GM18951 (cell line): ENCODE measurements around the gene CST6.
"Not testable (repeated sequence)": the region's sequence is repeated elsewhere in the genome, so short reads cannot be mapped to it uniquely, and the experiment has no call there.

ENCODE experiments used
- POLR2A ChIP-seq: IDR thresholded peaks from 4 replicates; pipeline ENCODE4 v1.6.1; 2011; ENCODE audit warnings: mild to moderate bottlenecking; ENCODE audit not compliant: insufficient read length, insufficient read depth; ENCODE audit errors: extremely low read depth
- in situ Hi-C: fragments of 300-500 bp; cut with MboI; formaldehyde crosslinking; loops from one replicate; pipeline ENCODE4 v1.12.0; 2022; ENCODE audit warnings: low sequenced_read_pairs, mixed read lengths, inconsistent platforms; ENCODE audit not compliant: unreplicated experiment

The CST6 gene

GRCh38 chr11:66012946-66013761 lies 1.3 kb downstream of the CST6 start:
- no peak for TF ChIP-seq POLR2A
- in situ Hi-C loops, result no loop called here

DNA sequence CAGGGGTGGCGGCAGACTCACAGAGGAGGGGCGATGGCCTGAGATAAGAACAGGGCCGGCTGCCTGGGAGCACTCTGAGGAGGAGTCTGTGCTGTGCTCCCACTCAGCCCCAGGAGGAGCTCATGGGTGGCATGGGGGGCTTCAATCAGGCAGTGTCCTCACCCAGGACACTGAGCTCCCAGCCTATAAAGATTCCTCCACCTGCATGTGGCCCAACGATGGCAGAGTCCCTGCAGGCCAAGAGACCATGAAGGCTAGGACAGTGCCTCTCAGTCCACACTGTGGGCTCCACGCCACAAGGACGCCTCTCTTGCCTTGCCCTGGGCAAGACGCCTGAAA lies 1.9 kb downstream of the CST6 start:
- in situ Hi-C loops, result no loop called here
- TF ChIP-seq POLR2A, result no peak

GRCh38 chr11:66014804-66015453 lies 3.1 kb downstream of the CST6 start:
- no peak for TF ChIP-seq POLR2A
- in situ Hi-C loops, result no loop called here

DNA sequence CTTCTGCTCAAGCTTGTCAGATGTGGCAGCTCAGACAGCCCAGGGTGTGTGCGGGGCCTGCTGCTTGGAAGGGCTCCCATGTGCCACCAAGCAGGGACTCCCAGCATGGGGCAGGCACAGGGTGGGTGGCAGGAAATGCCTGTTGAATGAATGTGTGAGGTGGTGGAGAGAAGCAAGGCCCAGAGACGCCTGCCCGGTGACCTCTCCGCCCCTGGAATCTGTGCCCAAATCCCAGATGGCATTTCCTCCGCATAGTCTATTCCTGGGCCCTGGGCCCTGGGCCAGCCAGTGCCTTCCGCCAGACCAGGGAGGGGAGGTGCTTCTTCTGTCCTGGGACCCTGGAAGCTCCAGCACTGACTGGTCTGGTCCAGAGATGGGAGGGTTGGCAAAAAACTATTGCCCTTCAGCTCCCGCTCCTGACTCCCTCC lies 3.7 kb downstream of the CST6 start:
- TF ChIP-seq POLR2A, result no peak
- in situ Hi-C loops, result no loop called here

DNA sequence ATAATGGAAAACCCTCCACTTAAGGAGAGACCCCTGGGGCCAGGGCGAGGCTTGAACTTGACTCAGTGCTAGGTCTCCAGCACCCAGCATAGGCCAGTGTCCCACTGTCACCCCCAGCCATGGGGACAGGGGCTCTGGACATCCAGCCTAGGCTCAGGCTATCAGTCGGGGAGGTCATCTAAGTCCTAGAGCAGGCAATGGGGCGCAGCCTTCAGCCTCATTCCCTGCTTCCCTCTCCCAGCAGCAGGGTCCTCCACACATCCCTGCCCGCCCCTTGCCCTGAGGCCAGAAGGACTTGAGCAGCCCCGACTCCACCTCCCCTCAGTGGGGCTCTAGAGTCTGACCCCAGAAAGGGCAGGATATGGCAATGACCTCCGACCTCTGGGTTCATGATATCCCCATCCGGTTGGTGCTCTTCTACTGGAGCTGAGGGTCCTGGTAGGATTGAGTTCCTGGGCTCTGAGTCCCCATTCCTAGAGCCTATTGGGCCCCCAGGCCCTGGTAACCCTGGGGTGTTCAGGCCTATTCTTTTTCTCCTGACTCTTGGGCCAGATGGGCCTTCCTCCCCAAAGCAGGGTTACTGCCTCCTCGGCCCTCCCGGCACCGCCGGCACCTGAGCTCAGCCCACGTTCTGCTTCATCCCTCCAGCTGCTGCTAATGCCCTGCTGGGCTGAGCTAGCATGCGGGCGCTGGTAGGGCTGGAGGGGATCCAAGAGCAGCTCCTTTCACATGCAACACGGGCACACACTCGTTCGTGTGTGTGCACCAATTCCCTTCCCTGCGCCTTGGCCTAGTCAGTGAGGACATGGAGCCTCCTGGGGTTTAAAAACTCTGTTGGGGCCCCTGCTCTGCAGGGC lies 4.4 kb downstream of the CST6 start:
- in situ Hi-C loops, result no loop called here

GRCh38 chr11:66016793-66017177 lies 5.0 kb downstream of the CST6 start:
- TF ChIP-seq POLR2A, result no peak
- in situ Hi-C loops, result no loop called here

More for the DNA sequence above, 4.4 kb downstream of the CST6 start:
- no peak for TF ChIP-seq POLR2A

DNA sequence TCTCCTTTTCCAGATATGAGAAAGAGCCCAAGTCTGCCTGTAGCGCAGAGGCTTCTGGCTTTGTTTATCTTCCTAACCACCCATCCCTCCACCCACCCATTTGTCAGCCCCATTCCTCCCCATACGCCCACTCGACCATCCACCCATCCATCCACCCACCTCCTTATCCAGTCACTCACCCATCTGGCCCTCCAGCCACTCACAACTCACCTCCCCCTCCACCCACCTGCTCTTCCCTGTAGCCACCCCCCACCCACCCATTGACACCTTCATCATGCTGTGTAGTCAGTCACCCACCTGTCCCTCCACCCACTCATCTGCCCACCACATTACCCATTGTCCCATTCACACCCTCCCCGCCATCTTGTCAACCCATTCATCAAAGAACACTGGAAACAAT lies 5.5 kb downstream of the CST6 start:
- in situ Hi-C loops, result no loop called here
- TF ChIP-seq POLR2A, result no peak

- no peak for TF ChIP-seq POLR2A
- in situ Hi-C loops, result no loop called here
Observed at GRCh38 chr11:66020212-66020611, 8.4 kb downstream of the CST6 start.

GRCh38 chr11:66020618-66021357 lies 9.0 kb downstream of the CST6 start:
- TF ChIP-seq POLR2A, result no peak
- in situ Hi-C loops, result no loop called here

GRCh38 chr11:66022401-66023185 lies 10.8 kb downstream of the CST6 start:
- no peak for TF ChIP-seq POLR2A
- in situ Hi-C loops, result no loop called here

DNA sequence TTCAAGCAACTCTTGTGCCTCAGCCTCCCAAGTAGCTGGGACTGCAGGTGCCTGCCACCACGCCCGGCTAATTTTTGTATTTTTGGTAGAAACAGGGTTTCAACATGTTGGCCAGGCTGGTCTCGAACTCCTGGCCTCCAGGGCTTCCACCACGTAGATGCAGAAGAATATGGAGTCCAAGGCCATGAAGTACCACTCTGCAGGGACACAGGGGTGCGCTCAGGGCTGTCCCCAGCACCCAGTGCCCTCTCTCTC lies 11.3 kb downstream of the CST6 start:
- in situ Hi-C loops, result not testable (repeated sequence)

- TF ChIP-seq POLR2A, result no peak
Observed at GRCh38 chr11:66026017-66026529, 14.3 kb downstream of the CST6 start, which contains the start of gene CATSPER1. CATSPER1 (minus strand) TSS chr11:66026479; CDS start chr11:66026379, 100 bp downstream.

DNA sequence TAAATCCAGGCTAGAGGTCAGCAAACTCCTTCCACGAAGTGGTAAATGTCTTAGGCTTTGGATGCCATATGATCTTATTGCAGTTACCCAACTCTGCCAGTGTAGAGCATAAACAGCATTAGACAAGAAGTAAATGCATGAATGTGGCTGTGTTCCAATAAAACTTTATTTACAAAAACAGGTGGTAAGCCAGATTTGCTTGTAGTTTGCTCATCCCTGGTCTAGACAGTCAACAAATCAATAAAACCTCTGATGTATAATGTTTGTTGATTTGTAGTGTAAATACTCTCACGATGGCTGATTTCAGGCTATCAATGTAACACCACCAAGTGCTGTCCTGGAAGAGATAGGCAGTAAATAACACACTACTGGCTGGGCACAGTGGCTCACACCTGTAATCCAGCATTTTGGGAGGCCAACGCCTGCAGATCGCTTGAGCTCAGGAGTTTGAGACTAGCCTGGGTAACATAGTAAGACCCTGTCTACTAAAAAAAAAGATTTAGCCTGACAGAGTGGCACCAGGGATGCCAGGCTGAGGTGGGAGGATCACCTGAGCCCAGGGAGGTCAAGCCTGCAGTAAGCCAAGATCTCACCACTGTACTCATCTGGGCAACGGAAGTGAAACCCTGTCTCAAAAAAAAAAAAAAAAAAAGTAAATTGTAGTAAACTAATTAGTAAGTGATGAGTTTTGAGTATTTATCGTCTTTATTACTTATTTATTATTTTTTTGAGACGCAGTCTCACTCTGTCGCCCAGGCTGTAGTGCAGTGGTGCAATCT lies 21.3 kb downstream of the CST6 start:
- in situ Hi-C loops, result no loop called here
- no peak for TF ChIP-seq POLR2A

More at GRCh38 chr11:66026017-66026529, 14.3 kb downstream of the CST6 start, which contains the start of gene CATSPER1:
- in situ Hi-C loops, result no loop called here
